ENCODE measurements around the gene ST3GAL6. TPM values are rescaled to one million over a fixed set of nuclear protein-coding genes. Genes with fewer than 3 reads are reported as not detected.

The ST3GAL6 gene
- total and polyA plus RNA-seq, 9 of the 15 experiments (the other 6 are each of a cell fraction or from before 2014, with no cell fraction given): 0.14 TPM; not detected in 8

DNA sequence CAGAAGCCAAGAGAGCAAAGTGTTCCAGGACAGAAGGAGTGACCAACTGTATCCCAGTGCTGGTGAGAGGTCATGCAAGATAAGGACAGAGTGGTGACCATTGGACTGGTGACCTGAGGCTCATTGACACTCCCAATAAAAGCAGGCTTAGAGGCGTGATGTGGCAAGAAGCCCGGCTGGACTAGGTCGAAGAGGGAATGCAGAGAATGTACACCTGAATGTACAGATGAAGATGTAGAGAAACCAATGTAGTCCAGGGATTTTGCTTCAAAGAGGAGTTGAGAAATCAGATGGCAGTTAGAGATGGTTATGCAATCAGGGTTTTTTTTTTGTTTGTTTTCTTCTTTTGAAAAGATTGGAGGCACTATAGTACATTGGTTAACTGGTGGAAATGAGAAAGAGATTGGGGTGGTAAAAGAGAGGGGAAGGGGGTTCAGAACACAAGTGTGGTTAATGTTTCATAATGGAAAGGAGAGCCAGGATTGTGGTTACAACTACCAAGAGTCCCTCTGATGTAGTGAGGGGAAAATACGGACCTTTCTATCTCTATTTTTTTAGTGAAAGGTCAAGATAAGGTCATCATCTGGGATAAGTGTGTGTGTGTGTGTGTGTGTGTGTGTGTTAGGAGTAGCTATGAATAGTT is 23.3 kb downstream of the ST3GAL6 start:
- Histone ChIP-seq H3K36me3 (ENCODE audit: control insufficient read depth, insufficient read depth, low read length) (no peaks in the 10 kb centered on the region), H3K27ac (ENCODE audit: extremely low read depth, low read depth, low read length) (no peak overlapping the region), H3K9me3 (replicated peaks; ENCODE audit: control insufficient read depth, insufficient read depth, low read depth, low read length) (no peaks in the 10 kb centered on the region), H3K79me2 (ENCODE audit: control insufficient read depth, insufficient read depth, low read length) (no peaks in the 10 kb centered on the region), H3K9me1 (ENCODE audit: control insufficient read depth, insufficient read depth, low read length) (no peaks in the 10 kb centered on the region), H2AFZ (ENCODE audit: low read depth, low read length) (no peak overlapping the region), H3K4me3 (no peak overlapping the region), H3K27me3 (ENCODE audit: control insufficient read depth in 2 of 2, insufficient read depth in 2 of 2, low read length in 2 of 2) (0 out of 5 replicates have a peak, but pooled peaks cover 0 to 3% of the 10 kb centered on the region in 2 experiments), H3K4me1 (replicated peaks in 1 of 2; ENCODE audit: control insufficient read depth in 2 of 2, insufficient read depth in 2 of 2, low read length in 2 of 2) (no peaks in the 10 kb centered on the region), H4K20me1 (replicated peaks; ENCODE audit: control insufficient read depth, insufficient read depth, low read length) (no peaks in the 10 kb centered on the region), H3K9ac (ENCODE audit: insufficient read depth in 1 of 2, low read depth in 2 of 2, low read length in 2 of 2) (no peak overlapping the region), H3K4me2 (ENCODE audit: insufficient read depth, low read length) (no peak overlapping the region)
- CTCF ChIA-PET (ENCODE audit: low intra/inter-chr PET ratio): no interaction called here
- intact Hi-C loops (cut with micrococcal nuclease): no loop called here
- peak; percentile 8; the same call in 1 of the 2 replicates for TF ChIP-seq CEBPB (tag; IDR thresholded peaks at IDR 0.05)
- TF ChIP-seq CEBPG (CRISPR knock-in tag; IDR thresholded peaks at IDR 0.05): no peak
- TF ChIP-seq CEBPG (tag; conservative IDR thresholded peaks at IDR 0.05 in 1 of 2, IDR thresholded peaks at IDR 0.05 in 1 of 2): peak in 1 of 2 experiments; percentile 7; a peak in 1 of 4 replicates
- TF ChIP-seq ZNF408 (CRISPR knock-in tag; IDR thresholded peaks at IDR 0.05; ENCODE audit: low read depth): no peak
- 0% methylated on average over 4 of the region's 4 CpGs for WGBS (ENCODE audit: insufficient coverage, low coverage, missing lambda C conversion rate)
- DNase-seq (ENCODE audit: extremely low read depth in 1 of 4, low spot score in 3 of 4) (no peak), ATAC-seq (no peak), FAIRE-seq (no peak)
- in situ Hi-C loops (cut with MboI): no loop called here
- BruUV-seq (replicated peaks): no TSS peak
- POLR2A ChIA-PET: no interaction called here

- in situ Hi-C loops (cut with MboI): no loop called here
- no peaks in the 10 kb centered on the region for H3K79me2 ChIP-seq (ENCODE audit: control insufficient read depth, insufficient read depth, low read length)
- no peak for TF ChIP-seq EGR1 (conservative IDR thresholded peaks at IDR 0.05)
- TF ChIP-seq SMARCA4 (IDR thresholded peaks at IDR 0.05): no peak
- no peak for TF ChIP-seq NONO (IDR thresholded peaks at IDR 0.05; ENCODE audit: low read depth in 2 of 2, low read length in 1 of 2)
- no peak for TF ChIP-seq SMAD4 (CRISPR knock-in tag; conservative IDR thresholded peaks at IDR 0.05)
- TF ChIP-seq ZBTB33 (CRISPR knock-in tag; IDR thresholded peaks at IDR 0.05): no peak
- no peak for TF ChIP-seq NCOR1 (IDR thresholded peaks at IDR 0.05)
- intact Hi-C loops (cut with micrococcal nuclease): no loop called here
- H3K27ac ChIP-seq (ENCODE audit: extremely low read depth, low read depth, low read length): no peak overlapping the region
- BruUV-seq (replicated peaks): no TSS peak
- CTCF ChIA-PET (ENCODE audit: low intra/inter-chr PET ratio): no interaction called here
- no peaks in the 10 kb centered on the region for H3K36me3 ChIP-seq (ENCODE audit: control insufficient read depth, insufficient read depth, low read length)
- WGBS (ENCODE audit: insufficient coverage, low coverage, missing lambda C conversion rate): 0% methylated on average over 2 of the region's 2 CpGs
- FAIRE-seq (no peak), ATAC-seq (no peak), DNase-seq (ENCODE audit: extremely low read depth in 1 of 4, low spot score in 3 of 4) (no peak)
- H3K4me3 ChIP-seq: no peak overlapping the region
- H3K9ac ChIP-seq (ENCODE audit: insufficient read depth in 1 of 2, low read depth in 2 of 2, low read length in 2 of 2): no peak overlapping the region
- 0 out of 5 replicates have a peak, but pooled peaks cover 0 to 3% of the 10 kb centered on the region in 2 experiments for H3K27me3 ChIP-seq (ENCODE audit: control insufficient read depth in 2 of 2, insufficient read depth in 2 of 2, low read length in 2 of 2)
- H3K4me1 ChIP-seq (replicated peaks in 1 of 2; ENCODE audit: control insufficient read depth in 2 of 2, insufficient read depth in 2 of 2, low read length in 2 of 2): no peaks in the 10 kb centered on the region
- no peak overlapping the region for H3K4me2 ChIP-seq (ENCODE audit: insufficient read depth, low read length)
- POLR2A ChIA-PET: no interaction called here
- H2AFZ ChIP-seq (ENCODE audit: low read depth, low read length): no peak overlapping the region
- H3K9me3 ChIP-seq (replicated peaks; ENCODE audit: control insufficient read depth, insufficient read depth, low read depth, low read length): no peaks in the 10 kb centered on the region
- H4K20me1 ChIP-seq (replicated peaks; ENCODE audit: control insufficient read depth, insufficient read depth, low read length): no peaks in the 10 kb centered on the region
- H3K9me1 ChIP-seq (ENCODE audit: control insufficient read depth, insufficient read depth, low read length): no peaks in the 10 kb centered on the region
Observed at GRCh38 chr3:98787181-98787580, 24.0 kb downstream of the ST3GAL6 start.

All from K562 (cell line).